ENCODE results near the gene BRCA2. TPM values are rescaled to one million over a fixed set of nuclear protein-coding genes. Genes with fewer than 3 reads are reported as not detected.
A peak's percentile ranks its signal among the peaks of the same experiment; 100 is the strongest.

BRCA2 gene
- total RNA-seq, 1 experiment from 2014 or later = 13.8 TPM

- H3K27me3 ChIP-seq (ENCODE audit: control insufficient read depth, insufficient read depth, low read length) = no peaks in the 10 kb centered on the region
- no peak overlapping the region for H3K4me3 ChIP-seq (ENCODE audit: insufficient read depth, low read depth, low read length)
- no peak for DNase-seq
- peaks cover 1% of the 10 kb centered on the region; the same call in 1 of the 2 replicates for H3K36me3 ChIP-seq (replicated peaks; ENCODE audit: control insufficient read depth, insufficient read depth, low read length)
Measured at GRCh38 chr13:32385410-32385809, 70.1 kb downstream of the BRCA2 start.

- Histone ChIP-seq H3K27me3 (ENCODE audit: control insufficient read depth, insufficient read depth, low read length) (no peaks in the 10 kb centered on the region), H3K36me3 (replicated peaks; ENCODE audit: control insufficient read depth, insufficient read depth, low read length) (peaks cover 2% of the 10 kb centered on the region; the same call in 1 of the 2 replicates), H3K4me3 (ENCODE audit: insufficient read depth, low read depth, low read length) (no peak overlapping the region)
- DNase-seq = no peak
Measured at GRCh38 chr13:32390048-32390447, 74.7 kb downstream of the BRCA2 start.

- Histone ChIP-seq H3K4me3 (ENCODE audit: insufficient read depth, low read depth, low read length) (no peak overlapping the region), H3K27me3 (ENCODE audit: control insufficient read depth, insufficient read depth, low read length) (no peaks in the 10 kb centered on the region), H3K36me3 (replicated peaks; ENCODE audit: control insufficient read depth, insufficient read depth, low read length) (peaks cover 2% of the 10 kb centered on the region; the same call in 1 of the 2 replicates)
- DNase-seq = no peak
Measured at GRCh38 chr13:32390484-32390883, 75.2 kb downstream of the BRCA2 start.

- Histone ChIP-seq H3K27me3 (ENCODE audit: control insufficient read depth, insufficient read depth, low read length) (no peaks in the 10 kb centered on the region), H3K4me3 (ENCODE audit: insufficient read depth, low read depth, low read length) (no peak overlapping the region), H3K36me3 (replicated peaks; ENCODE audit: control insufficient read depth, insufficient read depth, low read length) (peaks cover 2% of the 10 kb centered on the region; the same call in 1 of the 2 replicates)
- peak; percentile 53 for DNase-seq
Measured at GRCh38 chr13:32391101-32391619, 75.9 kb downstream of the BRCA2 start.

- no peak overlapping the region for H3K4me3 ChIP-seq (ENCODE audit: insufficient read depth, low read depth, low read length)
- no peaks in the 10 kb centered on the region for H3K36me3 ChIP-seq (replicated peaks; ENCODE audit: control insufficient read depth, insufficient read depth, low read length)
- no peaks in the 10 kb centered on the region for H3K27me3 ChIP-seq (ENCODE audit: control insufficient read depth, insufficient read depth, low read length)
- DNase-seq = no peak
Measured at GRCh38 chr13:32403108-32403507, 87.8 kb downstream of the BRCA2 start.

- no peak overlapping the region for H3K4me3 ChIP-seq (ENCODE audit: insufficient read depth, low read depth, low read length)
- no peaks in the 10 kb centered on the region for H3K27me3 ChIP-seq (ENCODE audit: control insufficient read depth, insufficient read depth, low read length)
- no peaks in the 10 kb centered on the region for H3K36me3 ChIP-seq (replicated peaks; ENCODE audit: control insufficient read depth, insufficient read depth, low read length)
- no peak for DNase-seq
Measured at GRCh38 chr13:32407854-32408253, 92.5 kb downstream of the BRCA2 start.

- H3K36me3 ChIP-seq (replicated peaks; ENCODE audit: control insufficient read depth, insufficient read depth, low read length) = no peaks in the 10 kb centered on the region
- DNase-seq = no peak
- H3K4me3 ChIP-seq (ENCODE audit: insufficient read depth, low read depth, low read length) = no peak overlapping the region
- no peaks in the 10 kb centered on the region for H3K27me3 ChIP-seq (ENCODE audit: control insufficient read depth, insufficient read depth, low read length)
Measured at GRCh38 chr13:32408296-32409000, 93.1 kb downstream of the BRCA2 start.

- no peak overlapping the region for H3K4me3 ChIP-seq (ENCODE audit: insufficient read depth, low read depth, low read length)
- no peaks in the 10 kb centered on the region for H3K36me3 ChIP-seq (replicated peaks; ENCODE audit: control insufficient read depth, insufficient read depth, low read length)
- DNase-seq = no peak
- no peaks in the 10 kb centered on the region for H3K27me3 ChIP-seq (ENCODE audit: control insufficient read depth, insufficient read depth, low read length)
Measured at GRCh38 chr13:32409001-32409313, 93.6 kb downstream of the BRCA2 start.

GRCh38 chr13:32409561-32410421, 94.5 kb downstream of the BRCA2 start:
- peak; percentile 81 for DNase-seq
- no peaks in the 10 kb centered on the region for H3K36me3 ChIP-seq (replicated peaks; ENCODE audit: control insufficient read depth, insufficient read depth, low read length)
- H3K27me3 ChIP-seq (ENCODE audit: control insufficient read depth, insufficient read depth, low read length) = no peaks in the 10 kb centered on the region
- peak overlapping the region; percentile 41 for H3K4me3 ChIP-seq (ENCODE audit: insufficient read depth, low read depth, low read length)

GRCh38 chr13:32413284-32413683, 98.0 kb downstream of the BRCA2 start:
- no peak for DNase-seq

GRCh38 chr13:32414580-32414979, 99.3 kb downstream of the BRCA2 start:
- H3K27me3 ChIP-seq (ENCODE audit: control insufficient read depth, insufficient read depth, low read length) = no peaks in the 10 kb centered on the region
- H3K36me3 ChIP-seq (replicated peaks; ENCODE audit: control insufficient read depth, insufficient read depth, low read length) = no peaks in the 10 kb centered on the region
- H3K4me3 ChIP-seq (ENCODE audit: insufficient read depth, low read depth, low read length) = no peak overlapping the region
- no peak for DNase-seq

More at GRCh38 chr13:32413284-32413683, 98.0 kb downstream of the BRCA2 start:
- Histone ChIP-seq H3K36me3 (replicated peaks; ENCODE audit: control insufficient read depth, insufficient read depth, low read length) (no peaks in the 10 kb centered on the region), H3K4me3 (ENCODE audit: insufficient read depth, low read depth, low read length) (no peak overlapping the region), H3K27me3 (ENCODE audit: control insufficient read depth, insufficient read depth, low read length) (no peaks in the 10 kb centered on the region)

GRCh38 chr13:32415019-32415418, 99.7 kb downstream of the BRCA2 start:
- DNase-seq = peak; percentile 61

GRCh38 chr13:32417995-32418394, 102.7 kb downstream of the BRCA2 start:
- DNase-seq = no peak
- Histone ChIP-seq H3K27me3 (ENCODE audit: control insufficient read depth, insufficient read depth, low read length) (no peaks in the 10 kb centered on the region), H3K4me3 (ENCODE audit: insufficient read depth, low read depth, low read length) (no peak overlapping the region), H3K36me3 (replicated peaks; ENCODE audit: control insufficient read depth, insufficient read depth, low read length) (no peaks in the 10 kb centered on the region)

More at GRCh38 chr13:32415019-32415418, 99.7 kb downstream of the BRCA2 start:
- no peak overlapping the region for H3K4me3 ChIP-seq (ENCODE audit: insufficient read depth, low read depth, low read length)
- H3K36me3 ChIP-seq (replicated peaks; ENCODE audit: control insufficient read depth, insufficient read depth, low read length) = no peaks in the 10 kb centered on the region
- H3K27me3 ChIP-seq (ENCODE audit: control insufficient read depth, insufficient read depth, low read length) = no peaks in the 10 kb centered on the region

- no peak overlapping the region for H3K4me3 ChIP-seq (ENCODE audit: insufficient read depth, low read depth, low read length)
- no peak for DNase-seq
- H3K27me3 ChIP-seq (ENCODE audit: control insufficient read depth, insufficient read depth, low read length) = no peaks in the 10 kb centered on the region
- no peaks in the 10 kb centered on the region for H3K36me3 ChIP-seq (replicated peaks; ENCODE audit: control insufficient read depth, insufficient read depth, low read length)
Measured at GRCh38 chr13:32419862-32420261, 104.6 kb downstream of the BRCA2 start.

GRCh38 chr13:32423592-32423991, 108.3 kb downstream of the BRCA2 start:
- no peak overlapping the region for H3K4me3 ChIP-seq (ENCODE audit: insufficient read depth, low read depth, low read length)
- peaks cover 19% of the 10 kb centered on the region for H3K27me3 ChIP-seq (ENCODE audit: control insufficient read depth, insufficient read depth, low read length)
- no peak for DNase-seq
- no peaks in the 10 kb centered on the region for H3K36me3 ChIP-seq (replicated peaks; ENCODE audit: control insufficient read depth, insufficient read depth, low read length)

Measured in H7 (cell line).